ENCODE data around the gene OGG1.

Gene OGG1

GRCh38 chr3:9749645-9750555 is at the start of gene OGG1:
Gene OGG1 (plus strand): TSS chr3:9749952. CDS start chr3:9750287, 335 bp downstream.
- peak; percentile 91 for DNase-seq

- no peak for DNase-seq
These were observed 49.2 kb upstream of the OGG1 start for GRCh38 chr3:9700536-9700935.

- no peak for DNase-seq
These were observed 48.7 kb upstream of the OGG1 start for GRCh38 chr3:9701006-9701405.

- no peak for DNase-seq
These were observed 48.0 kb upstream of the OGG1 start for GRCh38 chr3:9701711-9702110.

- DNase-seq: no peak
These were observed 46.5 kb upstream of the OGG1 start for GRCh38 chr3:9703240-9703639.

- DNase-seq: no peak
These were observed 45.9 kb upstream of the OGG1 start, which contains the start of gene CPNE9 for GRCh38 chr3:9703736-9704346. Gene CPNE9 (plus strand): TSS chr3:9703833. CDS start chr3:9703997, 164 bp downstream.

GRCh38 chr3:9704347-9705322 is 45.1 kb upstream of the OGG1 start:
- DNase-seq: no peak

GRCh38 chr3:9710174-9710739 is 39.5 kb upstream of the OGG1 start:
- DNase-seq: no peak

- DNase-seq: no peak
These were observed 37.3 kb upstream of the OGG1 start for GRCh38 chr3:9712415-9712814.

- no peak for DNase-seq
These were observed 36.6 kb upstream of the OGG1 start for GRCh38 chr3:9713142-9713541.

- no peak for DNase-seq
These were observed 34.6 kb upstream of the OGG1 start for GRCh38 chr3:9715136-9715535.

GRCh38 chr3:9715764-9716437 is 33.9 kb upstream of the OGG1 start:
- no peak for DNase-seq

- DNase-seq: no peak
These were observed 32.8 kb upstream of the OGG1 start for GRCh38 chr3:9716801-9717555.

GRCh38 chr3:9717563-9717962 is 32.2 kb upstream of the OGG1 start:
- no peak for DNase-seq

- DNase-seq: no peak
These were observed 31.6 kb upstream of the OGG1 start for GRCh38 chr3:9718118-9718517.

GRCh38 chr3:9721015-9721699 is 28.6 kb upstream of the OGG1 start:
- no peak for DNase-seq

- no peak for DNase-seq
These were observed 28.1 kb upstream of the OGG1 start for GRCh38 chr3:9721700-9722060.

GRCh38 chr3:9725775-9726515 is 23.8 kb upstream of the OGG1 start:
- no peak for DNase-seq

GRCh38 chr3:9727041-9727595 is 22.6 kb upstream of the OGG1 start:
- no peak for DNase-seq

- DNase-seq: no peak
These were observed 22.0 kb upstream of the OGG1 start for GRCh38 chr3:9727743-9728142.

Measured in activated T-cell treated with anti-CD3 and anti-CD28 coated beads for 4 hours (primary cell).